Measurements from ENCODE around the gene SLC35G6. TPM values are rescaled to one million over a fixed set of nuclear protein-coding genes. Genes with fewer than 3 reads are reported as not detected.

The SLC35G6 gene
- total and polyA plus RNA-seq, 2 donors: 0.09 TPM; not detected in 1

GRCh38 chr17:7528842-7529241 is 47.6 kb downstream of the SLC35G6 start:
- Histone ChIP-seq H3K36me3 (ENCODE audit: control insufficient read depth in 2 of 2, insufficient read depth in 2 of 2, low read length in 1 of 2) (no peaks in the 10 kb centered on the region), H3K27me3 (ENCODE audit: control insufficient read depth in 2 of 2, insufficient read depth in 1 of 2, low read length in 1 of 2) (no peaks in the 10 kb centered on the region), H3K9me3 (ENCODE audit: control insufficient read depth in 2 of 2, insufficient read depth in 1 of 2, low read length in 1 of 2) (peaks cover 0 to 36% of the 10 kb centered on the region in 2 donors), H3K27ac (ENCODE audit: low read depth in 1 of 2, low read length in 1 of 2) (no peak overlapping the region), H3K4me3 (ENCODE audit: low read length in 2 of 2) (no peak overlapping the region), H3K4me1 (ENCODE audit: control insufficient read depth in 2 of 2, insufficient read depth in 2 of 2, low read length in 2 of 2) (no peaks in the 10 kb centered on the region)
- DNase-seq (ENCODE audit: low read depth in 6 of 9, low spot score in 9 of 9): no peak

GRCh38 chr17:7530023-7530900 is 49.0 kb downstream of the SLC35G6 start:
- WGBS: 96% methylated on average over 6 of the region's 6 CpGs
- no peaks in the 10 kb centered on the region for H3K4me1 ChIP-seq (ENCODE audit: control insufficient read depth in 2 of 2, insufficient read depth in 2 of 2, low read length in 2 of 2)
- no peak for DNase-seq (ENCODE audit: low read depth in 6 of 9, low spot score in 9 of 9)
- no peak overlapping the region for H3K4me3 ChIP-seq (ENCODE audit: low read length in 2 of 2)
- H3K27me3 ChIP-seq (ENCODE audit: control insufficient read depth in 2 of 2, insufficient read depth in 1 of 2, low read length in 1 of 2): no peaks in the 10 kb centered on the region
- H3K9me3 ChIP-seq (ENCODE audit: control insufficient read depth in 2 of 2, insufficient read depth in 1 of 2, low read length in 1 of 2): peaks cover 0 to 36% of the 10 kb centered on the region in 2 donors
- no peak overlapping the region for H3K27ac ChIP-seq (ENCODE audit: low read depth in 1 of 2, low read length in 1 of 2)
- no peaks in the 10 kb centered on the region for H3K36me3 ChIP-seq (ENCODE audit: control insufficient read depth in 2 of 2, insufficient read depth in 2 of 2, low read length in 1 of 2)

Other genes starting within 250 kb of the SLC35G6 start
Only the 30 nearest of the 40 such genes appear.
- 0.19 TPM for gene SLC2A4, start 199.7 kb upstream of the SLC35G6 start, total RNA-seq
- gene SLC2A4, start 199.7 kb upstream of the SLC35G6 start, polyA plus RNA-seq: 1.2 TPM
- 0.66 TPM for gene YBX2, start 186.8 kb upstream of the SLC35G6 start, total RNA-seq
- 0.48 TPM for gene YBX2, start 186.8 kb upstream of the SLC35G6 start, polyA plus RNA-seq
- 305 TPM for gene EIF5A, start 173.8 kb upstream of the SLC35G6 start, total RNA-seq
- gene EIF5A, start 173.8 kb upstream of the SLC35G6 start, polyA plus RNA-seq: 324 TPM
- gene GPS2, start 166.1 kb upstream of the SLC35G6 start, total RNA-seq: 49.2 TPM
- 71.3 TPM for gene GPS2, start 166.1 kb upstream of the SLC35G6 start, polyA plus RNA-seq
- gene NEURL4, start 152.1 kb upstream of the SLC35G6 start, total RNA-seq: 12.3 TPM
- 39.6 TPM for gene NEURL4, start 152.1 kb upstream of the SLC35G6 start, polyA plus RNA-seq
- 167 TPM for gene ACAP1, start 144.9 kb upstream of the SLC35G6 start, total RNA-seq
- gene ACAP1, start 144.9 kb upstream of the SLC35G6 start, polyA plus RNA-seq: 364 TPM
- 3.0 TPM for gene KCTD11, start 129.3 kb upstream of the SLC35G6 start, total RNA-seq
- 9.9 TPM for gene KCTD11, start 129.3 kb upstream of the SLC35G6 start, polyA plus RNA-seq
- gene TMEM95, start 126.3 kb upstream of the SLC35G6 start, total RNA-seq: not detected
- 0.05 TPM for gene TMEM95, start 126.3 kb upstream of the SLC35G6 start, polyA plus RNA-seq
- gene TNK1, start 100.4 kb upstream of the SLC35G6 start, total RNA-seq: 1.8 TPM
- 7.2 TPM for gene TNK1, start 100.4 kb upstream of the SLC35G6 start, polyA plus RNA-seq
- gene PLSCR3, start 86.9 kb upstream of the SLC35G6 start, total RNA-seq: 9.3 TPM
- gene PLSCR3, start 86.9 kb upstream of the SLC35G6 start, polyA plus RNA-seq: 32.7 TPM
- 109 TPM for gene TMEM256, start 77.3 kb upstream of the SLC35G6 start, total RNA-seq
- 152 TPM for gene TMEM256, start 77.3 kb upstream of the SLC35G6 start, polyA plus RNA-seq
- 0.38 TPM for gene NLGN2, start 73.6 kb upstream of the SLC35G6 start, total RNA-seq
- gene NLGN2, start 73.6 kb upstream of the SLC35G6 start, polyA plus RNA-seq: 5.6 TPM
- not detected for gene SPEM1, start 61.1 kb upstream of the SLC35G6 start, total RNA-seq
- gene SPEM1, start 61.1 kb upstream of the SLC35G6 start, polyA plus RNA-seq: not detected
- gene SPEM2, start 55.8 kb upstream of the SLC35G6 start, total RNA-seq: not detected
- gene SPEM2, start 55.8 kb upstream of the SLC35G6 start, polyA plus RNA-seq: 0.02 TPM
- gene SPEM3, start 52.6 kb upstream of the SLC35G6 start, total RNA-seq: not detected
- not detected for gene SPEM3, start 52.6 kb upstream of the SLC35G6 start, polyA plus RNA-seq
- gene TMEM102, start 46.0 kb upstream of the SLC35G6 start, total RNA-seq: 6.8 TPM
- 5.1 TPM for gene TMEM102, start 46.0 kb upstream of the SLC35G6 start, polyA plus RNA-seq
- gene FGF11, start 41.9 kb upstream of the SLC35G6 start, total RNA-seq: 5.8 TPM
- gene FGF11, start 41.9 kb upstream of the SLC35G6 start, polyA plus RNA-seq: 5.5 TPM
- 12.9 TPM for gene CHRNB1, start 36.4 kb upstream of the SLC35G6 start, total RNA-seq
- gene CHRNB1, start 36.4 kb upstream of the SLC35G6 start, polyA plus RNA-seq: 18.5 TPM
- gene ZBTB4, start 1.8 kb upstream of the SLC35G6 start, total RNA-seq: 10.9 TPM
- 29.5 TPM for gene ZBTB4, start 1.8 kb upstream of the SLC35G6 start, polyA plus RNA-seq
- 23.5 TPM for gene POLR2A, start 2.9 kb downstream of the SLC35G6 start, total RNA-seq
- gene POLR2A, start 2.9 kb downstream of the SLC35G6 start, polyA plus RNA-seq: 33.5 TPM
- 4.2 TPM for gene TNFSF12, start 67.6 kb downstream of the SLC35G6 start, total RNA-seq
- gene TNFSF12, start 67.6 kb downstream of the SLC35G6 start, polyA plus RNA-seq: 21.3 TPM
- gene TNFSF13, start 77.3 kb downstream of the SLC35G6 start, total RNA-seq: 6.4 TPM
- gene TNFSF13, start 77.3 kb downstream of the SLC35G6 start, polyA plus RNA-seq: 19.6 TPM
- gene SENP3, start 80.5 kb downstream of the SLC35G6 start, total RNA-seq: 54.2 TPM
- 44.7 TPM for gene SENP3, start 80.5 kb downstream of the SLC35G6 start, polyA plus RNA-seq
- 47.0 TPM for gene CD68, start 98.2 kb downstream of the SLC35G6 start, total RNA-seq
- 124 TPM for gene CD68, start 98.2 kb downstream of the SLC35G6 start, polyA plus RNA-seq
- gene MPDU1, start 102.4 kb downstream of the SLC35G6 start, total RNA-seq: 57.8 TPM
- gene MPDU1, start 102.4 kb downstream of the SLC35G6 start, polyA plus RNA-seq: 48.0 TPM
- 0.94 TPM for gene SOX15, start 108.6 kb downstream of the SLC35G6 start, total RNA-seq
- 5.2 TPM for gene SOX15, start 108.6 kb downstream of the SLC35G6 start, polyA plus RNA-seq
- gene FXR2, start 133.5 kb downstream of the SLC35G6 start, total RNA-seq: 33.3 TPM
- 36.6 TPM for gene FXR2, start 133.5 kb downstream of the SLC35G6 start, polyA plus RNA-seq
- 31.9 TPM for gene SAT2, start 146.4 kb downstream of the SLC35G6 start, total RNA-seq
- gene SAT2, start 146.4 kb downstream of the SLC35G6 start, polyA plus RNA-seq: 163 TPM
- gene SHBG, start 148.7 kb downstream of the SLC35G6 start, total RNA-seq: 0.09 TPM
- gene SHBG, start 148.7 kb downstream of the SLC35G6 start, polyA plus RNA-seq: 0.62 TPM
- gene ATP1B2, start 169.5 kb downstream of the SLC35G6 start, total RNA-seq: 0.05 TPM
- 1.3 TPM for gene ATP1B2, start 169.5 kb downstream of the SLC35G6 start, polyA plus RNA-seq